Sigmoid colon (tissue), 4 donors: ENCODE data around the gene PAK6.

Experiments used
- CTCF ChIP-seq, 4 experiments: fragments of 450-650 bp in 3 of 4; fragments of 200-600 bp in 1 of 4; IDR thresholded peaks; one replicate each; pipeline ENCODE4 v1.5.1; 2016 to 2019; ENCODE audit warnings: antibody characterized with exemption in 4 of 4, mild to moderate bottlenecking in 3 of 4, moderate library complexity in 2 of 4
- POLR2A ChIP-seq, 2 donors: fragments of 450-650 bp; IDR thresholded peaks; one replicate each; pipeline ENCODE4 v1.6.1; 2016; ENCODE audit warnings: antibody characterized with exemption in 2 of 2, mild to moderate bottlenecking in 2 of 2, moderate library complexity in 2 of 2
- POLR2AphosphoS5 ChIP-seq, 4 donors: sonication (generic); formaldehyde crosslinking; IDR thresholded peaks; one replicate each; pipeline ENCODE4 v1.6.1; 2017; ENCODE audit warnings: antibody characterized with exemption in 4 of 4

DNA sequence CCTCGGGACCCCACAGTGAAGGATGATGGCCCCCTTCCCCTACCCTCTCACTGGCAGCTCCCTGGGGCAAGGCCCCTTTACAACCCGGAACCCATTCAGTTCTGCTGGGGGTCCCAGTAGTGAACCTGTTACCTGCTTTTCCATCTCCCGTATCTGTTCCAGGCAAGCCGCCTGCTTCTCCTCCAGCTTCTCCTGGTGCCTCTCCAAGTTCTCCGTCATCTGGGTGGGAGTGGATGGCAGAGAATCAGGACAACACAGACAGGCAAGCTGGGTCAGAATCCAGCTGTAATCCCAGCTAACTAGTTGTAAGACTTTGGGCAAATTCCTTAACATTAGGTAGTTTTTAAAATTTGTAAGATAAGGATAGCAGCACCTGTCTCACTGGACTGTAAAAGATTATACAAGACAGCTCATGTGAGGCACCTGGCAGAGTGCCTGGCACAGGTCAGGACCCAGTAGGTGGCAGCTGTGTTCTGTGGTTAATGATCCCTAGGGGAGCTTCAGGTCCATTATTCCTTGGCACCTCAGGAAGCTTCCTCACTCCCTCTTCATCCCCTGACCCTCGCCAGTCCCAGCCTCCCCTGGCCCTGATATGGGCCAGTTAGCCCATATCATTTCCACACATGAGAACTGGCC, 50.4 kb downstream of the PAK6 start:
- TF ChIP-seq CTCF (IDR thresholded peaks at IDR 0.05) (no peak), POLR2AphosphoS5 (IDR thresholded peaks at IDR 0.05) (no peak), POLR2A (IDR thresholded peaks at IDR 0.05) (no peak)
